Central memory CD8-positive, alpha-beta T cell (primary cell): ENCODE data around the gene KCNQ1.

Source experiments
- ATAC-seq: fragments of 150-1000 bp; cut with Tn5 transposase; replicated peaks from 2 replicates; pipeline ENCODE4 v1.10.0; 2022; ENCODE audit warnings: mild to moderate bottlenecking, moderate FRiP score, moderate number of reproducible peaks; ENCODE audit not compliant: poor library complexity, severe bottlenecking; ENCODE audit errors: extremely low read depth
- DNase-seq, 2 donors: peaks; one replicate each; pipeline ENCODE4 v3.0.0; 2021; ENCODE audit warnings: low spot score in 2 of 2
- H3K27ac Mint-ChIP-seq: one replicate; pipeline ENCODE4 v1.8.0; 2022; ENCODE audit warnings: low read depth, mild to moderate bottlenecking, moderate library complexity, mixed read lengths
- H3K27me3 Mint-ChIP-seq: one replicate; pipeline ENCODE4 v1.8.0; 2022; ENCODE audit warnings: mixed read lengths
- H3K36me3 Mint-ChIP-seq: one replicate; pipeline ENCODE4 v1.8.0; 2022; ENCODE audit warnings: mild to moderate bottlenecking, moderate library complexity, mixed read lengths; ENCODE audit not compliant: insufficient read depth
- H3K4me1 Mint-ChIP-seq: one replicate; pipeline ENCODE4 v1.8.0; 2022; ENCODE audit warnings: mixed read lengths
- H3K4me3 Mint-ChIP-seq: one replicate; pipeline ENCODE4 v1.8.0; 2022; ENCODE audit warnings: mild to moderate bottlenecking, moderate library complexity, mixed read lengths
- H3K9me3 Mint-ChIP-seq: one replicate; pipeline ENCODE4 v1.8.0; 2022; ENCODE audit warnings: mixed read lengths

Gene KCNQ1

GRCh38 chr11:2576549-2576948 lies 131.7 kb downstream of the KCNQ1 start:
- Mint-ChIP-seq H3K4me1 (no peaks in the 10 kb centered on the region), H3K9me3 (no peaks in the 10 kb centered on the region), H3K36me3 (peaks cover 2% of the 10 kb centered on the region), H3K4me3 (no peak overlapping the region), H3K27ac (no peak overlapping the region), H3K27me3 (no peaks in the 10 kb centered on the region)
- ATAC-seq (no peak), DNase-seq (no peak)

- Mint-ChIP-seq H3K4me1 (no peaks in the 10 kb centered on the region), H3K27ac (no peak overlapping the region), H3K9me3 (no peaks in the 10 kb centered on the region), H3K27me3 (no peaks in the 10 kb centered on the region), H3K36me3 (peaks cover 2% of the 10 kb centered on the region), H3K4me3 (no peak overlapping the region)
- DNase-seq (no peak), ATAC-seq (no peak)
Observed at GRCh38 chr11:2577031-2577990, 132.5 kb downstream of the KCNQ1 start.

GRCh38 chr11:2577991-2578928 lies 133.5 kb downstream of the KCNQ1 start:
- no peaks in the 10 kb centered on the region for H3K4me1 Mint-ChIP-seq
- H3K9me3 Mint-ChIP-seq: no peaks in the 10 kb centered on the region
- H3K27ac Mint-ChIP-seq: no peak overlapping the region
- no peak for ATAC-seq
- no peak for DNase-seq
- peaks cover 2% of the 10 kb centered on the region for H3K36me3 Mint-ChIP-seq
- no peak overlapping the region for H3K4me3 Mint-ChIP-seq
- H3K27me3 Mint-ChIP-seq: no peaks in the 10 kb centered on the region

- no peak for DNase-seq
- no peak for ATAC-seq
- Mint-ChIP-seq H3K4me1 (no peaks in the 10 kb centered on the region), H3K27ac (no peak overlapping the region), H3K9me3 (no peaks in the 10 kb centered on the region), H3K27me3 (no peaks in the 10 kb centered on the region), H3K36me3 (peaks cover 4% of the 10 kb centered on the region), H3K4me3 (no peak overlapping the region)
Observed at GRCh38 chr11:2578929-2579270, 134.1 kb downstream of the KCNQ1 start.

GRCh38 chr11:2579315-2580060 lies 134.7 kb downstream of the KCNQ1 start:
- H3K9me3 Mint-ChIP-seq: no peaks in the 10 kb centered on the region
- H3K4me3 Mint-ChIP-seq: no peak overlapping the region
- H3K4me1 Mint-ChIP-seq: no peaks in the 10 kb centered on the region
- H3K27me3 Mint-ChIP-seq: no peaks in the 10 kb centered on the region
- no peak for ATAC-seq
- H3K27ac Mint-ChIP-seq: no peak overlapping the region
- H3K36me3 Mint-ChIP-seq: peaks cover 4% of the 10 kb centered on the region
- DNase-seq: no peak

- Mint-ChIP-seq H3K36me3 (peaks cover 4% of the 10 kb centered on the region), H3K27me3 (no peaks in the 10 kb centered on the region), H3K4me1 (no peaks in the 10 kb centered on the region), H3K9me3 (no peaks in the 10 kb centered on the region), H3K4me3 (no peak overlapping the region), H3K27ac (no peak overlapping the region)
- no peak for DNase-seq
- no peak for ATAC-seq
Observed at GRCh38 chr11:2580061-2580421, 135.2 kb downstream of the KCNQ1 start.

- Mint-ChIP-seq H3K9me3 (no peaks in the 10 kb centered on the region), H3K4me3 (no peak overlapping the region), H3K27me3 (no peaks in the 10 kb centered on the region), H3K36me3 (peaks cover 4% of the 10 kb centered on the region), H3K4me1 (no peaks in the 10 kb centered on the region), H3K27ac (no peak overlapping the region)
- DNase-seq (no peak), ATAC-seq (no peak)
Observed at GRCh38 chr11:2580571-2581001, 135.8 kb downstream of the KCNQ1 start.

GRCh38 chr11:2581151-2581930 lies 136.5 kb downstream of the KCNQ1 start:
- peak in 1 of 2 donors; percentile 7 for DNase-seq
- H3K27me3 Mint-ChIP-seq: no peaks in the 10 kb centered on the region
- H3K36me3 Mint-ChIP-seq: peaks cover 6% of the 10 kb centered on the region

GRCh38 chr11:2581931-2582350 lies 137.1 kb downstream of the KCNQ1 start:
- H3K27me3 Mint-ChIP-seq: no peaks in the 10 kb centered on the region
- H3K4me3 Mint-ChIP-seq: no peak overlapping the region
- DNase-seq (no peak), ATAC-seq (no peak)
- H3K27ac Mint-ChIP-seq: no peak overlapping the region
- no peaks in the 10 kb centered on the region for H3K4me1 Mint-ChIP-seq
- H3K36me3 Mint-ChIP-seq: peaks cover 6% of the 10 kb centered on the region
- no peaks in the 10 kb centered on the region for H3K9me3 Mint-ChIP-seq

More at GRCh38 chr11:2581151-2581930, 136.5 kb downstream of the KCNQ1 start:
- Mint-ChIP-seq H3K9me3 (no peaks in the 10 kb centered on the region), H3K4me3 (no peak overlapping the region), H3K4me1 (no peaks in the 10 kb centered on the region), H3K27ac (no peak overlapping the region)
- no peak for ATAC-seq

GRCh38 chr11:2582351-2582945 lies 137.6 kb downstream of the KCNQ1 start:
- Mint-ChIP-seq H3K27ac (no peak overlapping the region), H3K4me3 (no peak overlapping the region), H3K4me1 (no peaks in the 10 kb centered on the region), H3K9me3 (no peaks in the 10 kb centered on the region), H3K36me3 (peaks cover 6% of the 10 kb centered on the region), H3K27me3 (no peaks in the 10 kb centered on the region)
- DNase-seq (no peak), ATAC-seq (no peak)

- H3K9me3 Mint-ChIP-seq: no peaks in the 10 kb centered on the region
- H3K36me3 Mint-ChIP-seq: peaks cover 6% of the 10 kb centered on the region
- no peak for ATAC-seq
- H3K4me1 Mint-ChIP-seq: no peaks in the 10 kb centered on the region
- no peaks in the 10 kb centered on the region for H3K27me3 Mint-ChIP-seq
- H3K27ac Mint-ChIP-seq: no peak overlapping the region
- DNase-seq: no peak
- no peak overlapping the region for H3K4me3 Mint-ChIP-seq
Observed at GRCh38 chr11:2582946-2583604, 138.3 kb downstream of the KCNQ1 start.
